Ecto neural progenitor cell (in vitro differentiated cells): Measurements from ENCODE around the gene PRR20E.
"Not testable (repeated sequence)": the region's sequence is repeated elsewhere in the genome, so short reads cannot be mapped to it uniquely, and the experiment has no call there.

ENCODE experiments used
- DNase-seq: peaks from one replicate; pipeline ENCODE4 v3.0.0-alpha.2; 2018; ENCODE audit warnings: low spot score

PRR20E gene

DNA sequence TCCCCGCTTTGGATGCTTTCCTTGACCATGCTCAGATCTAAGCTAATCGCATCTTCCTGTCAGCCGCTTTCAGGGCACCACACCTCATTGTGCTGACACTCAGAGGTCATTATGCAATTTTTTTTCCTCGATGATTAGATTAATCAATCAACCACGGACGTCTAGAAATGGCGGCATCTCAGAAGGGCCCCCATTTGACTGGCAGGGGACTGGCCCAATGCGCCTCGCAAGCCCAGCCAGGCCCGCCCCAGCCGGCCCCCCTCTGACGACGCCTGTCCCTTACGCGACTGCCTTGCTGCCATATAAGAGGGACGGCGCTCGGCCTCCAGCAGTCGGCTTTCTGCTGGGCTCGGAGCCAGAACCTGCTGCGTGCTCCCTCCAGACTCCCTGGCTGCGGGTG, at the start of gene PRR20E:
TSS of gene PRR20E (plus strand) at position 301 of the 400 bp plus-strand sequence. CDS start 387 bp downstream, outside the sequence.
- not testable (repeated sequence) for DNase-seq

DNA sequence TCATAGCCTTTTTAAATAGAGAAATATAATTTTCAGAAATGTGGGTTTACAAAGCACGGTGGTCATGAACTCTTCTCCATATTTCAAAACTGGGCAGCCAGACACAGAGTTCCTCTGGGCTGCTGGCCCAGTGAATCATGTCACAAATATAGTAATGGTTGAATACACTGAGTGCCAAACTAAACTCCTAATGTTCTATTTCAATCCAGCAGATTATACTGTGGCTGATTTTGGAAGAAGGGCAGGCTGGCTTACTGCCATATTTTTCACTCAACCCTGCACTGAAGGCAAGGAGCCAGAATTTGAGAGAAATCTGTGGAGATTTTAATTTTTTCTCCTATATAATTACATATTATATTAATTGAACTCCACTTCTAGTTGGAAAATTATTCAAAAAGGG, 43.3 kb upstream of the PRR20E start:
- DNase-seq = no peak

DNA sequence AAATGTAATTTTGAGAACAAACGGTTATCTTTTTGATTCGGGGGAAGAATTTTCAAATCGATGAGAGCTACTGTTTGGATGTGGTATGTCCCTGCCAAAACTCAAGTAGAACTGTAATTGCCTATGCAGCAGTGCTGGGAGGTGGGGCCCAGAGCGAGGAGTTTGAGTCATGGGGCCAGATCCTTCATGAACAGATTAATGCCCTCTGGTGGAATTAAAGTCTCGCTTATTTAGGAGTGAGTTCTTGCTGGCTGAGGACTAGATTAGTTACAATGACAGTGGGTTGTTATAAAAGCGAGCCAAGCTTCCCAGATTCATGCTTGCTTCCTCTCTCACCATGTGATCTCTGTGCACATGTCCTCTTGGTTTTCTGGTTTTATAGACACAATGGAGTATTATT, 38.1 kb upstream of the PRR20E start:
- no peak for DNase-seq

DNA sequence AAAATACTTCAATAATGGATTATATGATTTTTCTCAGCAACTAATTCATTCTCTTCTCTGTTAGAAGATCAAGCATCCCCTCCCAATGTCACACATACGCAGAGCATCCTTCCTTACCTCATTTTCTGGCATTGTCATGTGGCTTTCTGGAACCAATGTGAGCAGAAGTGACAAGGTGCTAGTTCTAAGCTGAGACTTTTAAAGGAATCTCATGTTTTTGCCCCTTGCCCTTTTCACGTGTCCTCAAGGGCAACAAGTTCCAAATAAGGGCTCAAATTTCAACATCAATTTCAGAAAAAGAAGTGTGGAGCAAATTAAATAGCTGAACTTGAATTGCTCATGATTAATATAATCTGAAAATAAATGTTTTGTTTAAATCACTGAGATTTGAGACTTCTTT, 30.9 kb upstream of the PRR20E start:
- no peak for DNase-seq

DNA sequence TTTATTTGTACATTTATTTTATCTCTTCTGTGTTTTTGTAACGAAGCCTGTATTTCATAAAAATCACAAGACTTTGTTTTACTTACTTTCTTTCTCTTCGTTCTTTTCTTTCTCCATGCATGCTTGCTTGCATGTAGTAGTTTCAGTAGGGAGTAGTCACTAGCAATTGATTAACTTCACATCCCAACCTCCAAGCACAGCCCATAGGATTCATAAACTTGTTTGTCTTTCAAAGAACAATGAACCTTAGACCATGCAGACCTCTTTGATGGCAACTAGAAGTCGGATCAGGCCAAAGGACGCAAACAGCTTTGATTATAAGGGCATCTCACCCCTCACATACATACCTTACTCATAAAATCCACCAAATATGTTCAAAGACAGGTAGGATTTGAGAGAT, 29.4 kb upstream of the PRR20E start:
- DNase-seq = no peak

DNA sequence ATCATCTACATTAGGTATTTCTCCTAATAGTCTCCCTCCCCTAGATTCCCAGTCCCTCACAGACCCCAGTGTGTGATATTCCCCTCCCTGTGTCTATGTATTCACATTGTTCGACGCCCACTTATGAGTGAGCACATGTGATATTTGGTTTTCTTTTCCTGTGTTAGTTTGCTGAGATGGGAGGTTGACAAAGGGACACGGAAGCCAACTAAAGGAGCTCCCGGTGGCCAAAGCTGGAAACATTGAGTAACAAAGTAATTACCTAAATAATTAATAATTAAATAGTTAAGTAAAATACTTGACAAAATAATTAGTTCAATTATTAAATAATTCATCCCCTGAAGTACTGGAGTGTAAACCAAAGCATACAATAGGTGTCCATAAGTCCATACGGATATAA, 28.0 kb upstream of the PRR20E start:
- DNase-seq = no peak

DNA sequence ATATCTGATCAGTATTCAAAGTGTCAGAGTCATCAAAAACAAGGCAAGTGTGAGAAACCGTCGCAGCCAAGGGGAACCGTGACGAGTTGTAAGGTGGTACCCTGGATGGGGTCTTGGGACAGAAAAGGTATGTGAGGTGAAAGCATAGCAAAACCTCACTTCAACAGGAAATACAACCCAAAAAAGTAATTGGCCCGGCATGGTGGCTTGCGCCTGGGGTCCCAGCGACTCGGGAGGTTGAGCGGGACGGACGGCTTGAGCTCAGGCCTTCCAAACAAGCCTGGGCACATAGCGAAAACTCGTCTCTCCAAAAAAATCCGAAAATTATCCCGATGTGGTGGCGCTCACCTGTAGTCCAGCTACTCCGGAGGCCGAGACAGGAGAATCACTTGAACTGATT, 27.2 kb upstream of the PRR20E start:
- DNase-seq = not testable (repeated sequence)

DNA sequence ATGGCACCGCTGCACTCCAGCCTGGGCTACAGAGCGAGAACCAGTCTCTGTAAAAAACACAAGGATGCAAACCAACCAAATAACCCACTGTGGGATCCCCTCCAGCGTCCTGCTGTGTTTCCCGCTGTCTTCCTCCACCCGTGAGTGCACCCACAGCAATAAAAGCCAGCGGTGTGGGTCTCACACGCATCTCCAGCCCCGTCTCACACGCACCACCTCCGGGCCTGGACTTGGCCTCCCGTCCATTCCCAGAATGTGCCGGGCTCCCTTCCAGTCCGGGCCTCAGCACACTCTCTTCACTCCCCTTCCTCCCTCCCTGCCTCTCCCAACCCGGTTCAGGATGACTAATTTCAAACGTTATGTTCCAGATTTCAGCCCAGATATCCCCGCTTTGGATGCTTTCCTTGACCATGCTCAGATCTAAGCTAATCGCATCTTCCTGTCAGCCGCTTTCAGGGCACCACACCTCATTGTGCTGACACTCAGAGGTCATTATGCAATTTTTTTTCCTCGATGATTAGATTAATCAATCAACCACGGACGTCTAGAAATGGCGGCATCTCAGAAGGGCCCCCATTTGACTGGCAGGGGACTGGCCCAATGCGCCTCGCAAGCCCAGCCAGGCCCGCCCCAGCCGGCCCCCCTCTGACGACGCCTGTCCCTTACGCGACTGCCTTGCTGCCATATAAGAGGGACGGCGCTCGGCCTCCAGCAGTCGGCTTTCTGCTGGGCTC, 26.6 kb upstream of the PRR20E start, which contains the start of gene PRR20A:
TSS of gene PRR20A (plus strand) at position 684 of the 734 bp plus-strand sequence. CDS start 387 bp downstream, outside the sequence.
- not testable (repeated sequence) for DNase-seq

DNA sequence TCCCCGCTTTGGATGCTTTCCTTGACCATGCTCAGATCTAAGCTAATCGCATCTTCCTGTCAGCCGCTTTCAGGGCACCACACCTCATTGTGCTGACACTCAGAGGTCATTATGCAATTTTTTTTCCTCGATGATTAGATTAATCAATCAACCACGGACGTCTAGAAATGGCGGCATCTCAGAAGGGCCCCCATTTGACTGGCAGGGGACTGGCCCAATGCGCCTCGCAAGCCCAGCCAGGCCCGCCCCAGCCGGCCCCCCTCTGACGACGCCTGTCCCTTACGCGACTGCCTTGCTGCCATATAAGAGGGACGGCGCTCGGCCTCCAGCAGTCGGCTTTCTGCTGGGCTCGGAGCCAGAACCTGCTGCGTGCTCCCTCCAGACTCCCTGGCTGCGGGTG, 19.8 kb upstream of the PRR20E start, which contains the start of gene PRR20B:
TSS of gene PRR20B (plus strand) at position 301 of the 400 bp plus-strand sequence. CDS start 387 bp downstream, outside the sequence.
- not testable (repeated sequence) for DNase-seq

DNA sequence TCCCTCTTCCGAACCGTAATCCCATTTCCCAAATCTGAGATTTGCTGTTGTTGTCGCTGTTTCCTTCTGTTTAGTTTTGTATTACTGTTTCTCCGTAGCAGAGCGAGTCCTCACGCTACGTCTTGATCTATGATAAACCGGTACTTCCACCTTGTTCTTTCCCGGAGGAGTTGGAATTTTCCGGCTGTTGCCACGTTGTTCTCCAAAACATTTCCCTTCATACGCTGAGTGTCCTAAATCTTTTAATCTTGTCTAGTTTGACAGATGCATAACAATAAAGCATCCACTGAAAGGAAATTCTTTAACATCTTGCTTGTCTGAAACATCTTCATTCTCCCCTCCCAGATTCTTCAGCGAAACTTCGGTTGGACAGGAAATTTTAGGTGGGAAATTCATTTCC, 18.9 kb upstream of the PRR20E start:
- not testable (repeated sequence) for DNase-seq

DNA sequence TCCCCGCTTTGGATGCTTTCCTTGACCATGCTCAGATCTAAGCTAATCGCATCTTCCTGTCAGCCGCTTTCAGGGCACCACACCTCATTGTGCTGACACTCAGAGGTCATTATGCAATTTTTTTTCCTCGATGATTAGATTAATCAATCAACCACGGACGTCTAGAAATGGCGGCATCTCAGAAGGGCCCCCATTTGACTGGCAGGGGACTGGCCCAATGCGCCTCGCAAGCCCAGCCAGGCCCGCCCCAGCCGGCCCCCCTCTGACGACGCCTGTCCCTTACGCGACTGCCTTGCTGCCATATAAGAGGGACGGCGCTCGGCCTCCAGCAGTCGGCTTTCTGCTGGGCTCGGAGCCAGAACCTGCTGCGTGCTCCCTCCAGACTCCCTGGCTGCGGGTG, 13.2 kb upstream of the PRR20E start, which contains the start of gene PRR20C:
TSS of gene PRR20C (plus strand) at position 301 of the 400 bp plus-strand sequence. CDS start 387 bp downstream, outside the sequence.
- not testable (repeated sequence) for DNase-seq

DNA sequence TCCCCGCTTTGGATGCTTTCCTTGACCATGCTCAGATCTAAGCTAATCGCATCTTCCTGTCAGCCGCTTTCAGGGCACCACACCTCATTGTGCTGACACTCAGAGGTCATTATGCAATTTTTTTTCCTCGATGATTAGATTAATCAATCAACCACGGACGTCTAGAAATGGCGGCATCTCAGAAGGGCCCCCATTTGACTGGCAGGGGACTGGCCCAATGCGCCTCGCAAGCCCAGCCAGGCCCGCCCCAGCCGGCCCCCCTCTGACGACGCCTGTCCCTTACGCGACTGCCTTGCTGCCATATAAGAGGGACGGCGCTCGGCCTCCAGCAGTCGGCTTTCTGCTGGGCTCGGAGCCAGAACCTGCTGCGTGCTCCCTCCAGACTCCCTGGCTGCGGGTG, 6.7 kb upstream of the PRR20E start, which contains the start of gene PRR20D:
TSS of gene PRR20D (plus strand) at position 301 of the 400 bp plus-strand sequence. CDS start 387 bp downstream, outside the sequence.
- DNase-seq = not testable (repeated sequence)

DNA sequence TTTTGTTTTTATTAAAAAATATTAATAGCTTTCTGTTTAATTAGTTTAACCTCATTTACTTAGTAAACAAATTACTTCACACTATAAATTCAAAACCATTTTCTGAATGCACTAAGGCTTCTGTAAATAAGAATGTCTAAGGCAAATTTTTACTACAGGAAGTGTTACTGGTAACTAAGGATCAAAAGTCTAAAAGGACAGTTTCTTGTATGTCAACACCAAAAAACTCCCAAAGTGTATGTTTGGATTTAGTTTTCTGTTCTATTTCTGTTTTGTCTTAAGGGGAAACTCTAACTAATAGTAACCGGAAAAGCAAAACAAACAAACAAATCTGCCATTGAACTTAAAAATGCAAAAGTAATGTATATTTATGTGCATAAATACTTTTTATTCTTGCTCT, 24.7 kb downstream of the PRR20E start:
- no peak for DNase-seq

DNA sequence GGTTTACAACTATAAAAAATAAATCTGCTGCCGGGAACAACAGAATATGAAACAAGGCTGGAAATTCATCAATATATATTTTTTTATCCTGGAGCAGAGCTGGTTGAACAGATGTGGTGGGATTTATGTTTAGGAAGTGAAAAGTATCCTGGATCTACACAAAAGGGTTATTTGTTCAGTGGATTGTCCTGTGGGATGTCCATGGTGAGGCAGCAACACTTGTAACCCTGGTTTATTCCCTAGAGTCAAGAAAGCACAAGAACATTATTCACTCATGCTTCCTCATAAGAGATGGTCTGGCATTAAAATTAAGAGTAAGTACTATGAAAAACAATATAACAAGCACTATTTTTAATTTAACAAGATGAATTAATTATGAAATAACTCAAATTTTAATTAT, 46.0 kb downstream of the PRR20E start:
- DNase-seq = no peak
